Activated CD4-positive, alpha-beta T cell treated with anti-CD3 and anti-CD28 coated beads, Interleukin-2, amount 50 U/mL, for 24 hours (primary cell): ENCODE results near the gene PANK3.
"Not testable (repeated sequence)": the region's sequence is repeated elsewhere in the genome, so short reads cannot be mapped to it uniquely, and the experiment has no call there.

Source experiments
- DNase-seq, 2 donors: peaks; one replicate each; pipeline ENCODE4 v3.0.0-alpha.2; 2020; ENCODE audit warnings: low read depth in 1 of 2, low spot score in 1 of 2

The PANK3 gene

GRCh38 chr5:168553377-168554130 is 25.6 kb downstream of the PANK3 start:
- no peak for DNase-seq

GRCh38 chr5:168552146-168552545 is 27.0 kb downstream of the PANK3 start:
- no peak for DNase-seq

- DNase-seq: no peak
Measured at GRCh38 chr5:168550656-168551055, 28.5 kb downstream of the PANK3 start.

- no peak for DNase-seq
Measured at GRCh38 chr5:168549554-168549953, 29.6 kb downstream of the PANK3 start.

- no peak for DNase-seq
Measured at GRCh38 chr5:168537176-168537575, 42.0 kb downstream of the PANK3 start.

- DNase-seq: not testable (repeated sequence)
Measured at GRCh38 chr5:168534351-168534750, 44.8 kb downstream of the PANK3 start.

GRCh38 chr5:168531987-168532864 is 46.9 kb downstream of the PANK3 start:
- no peak for DNase-seq

GRCh38 chr5:168531191-168531590 is 48.0 kb downstream of the PANK3 start:
- DNase-seq: no peak

GRCh38 chr5:168530621-168531150 is 48.5 kb downstream of the PANK3 start:
- DNase-seq: no peak

- DNase-seq: no peak
Measured at GRCh38 chr5:168529374-168530234, 49.6 kb downstream of the PANK3 start.

- DNase-seq: no peak
Measured at GRCh38 chr5:168528521-168529373, 50.4 kb downstream of the PANK3 start, which contains the start of gene FBLL1. FBLL1 (plus strand) TSS chr5:168529305; CDS start chr5:168529505, 200 bp downstream.

- DNase-seq: no peak
Measured at GRCh38 chr5:168527756-168528295, 51.3 kb downstream of the PANK3 start.

- no peak for DNase-seq
Measured at GRCh38 chr5:168525856-168526255, 53.3 kb downstream of the PANK3 start.

GRCh38 chr5:168513861-168514428 is 65.2 kb downstream of the PANK3 start:
- no peak for DNase-seq

- no peak for DNase-seq
Measured at GRCh38 chr5:168502563-168503237, 76.5 kb downstream of the PANK3 start.
